Measurements from ENCODE around the gene TSPAN14.

TSPAN14 gene

GRCh38 chr10:80411267-80411668, 42.8 kb upstream of the TSPAN14 start:
- Histone ChIP-seq H3K27ac (ENCODE audit: low read depth, low read length) (no peak overlapping the region), H3K9ac (ENCODE audit: low read length) (no peak overlapping the region), H4K20me1 (ENCODE audit: low read depth, low read length) (no peaks in the 10 kb centered on the region), H3K4me2 (ENCODE audit: low read depth, low read length, poor library complexity, severe bottlenecking) (no peak overlapping the region), H3K79me2 (ENCODE audit: insufficient read depth, low read length) (no peaks in the 10 kb centered on the region), H2AFZ (ENCODE audit: low read depth, low read length, severe bottlenecking) (no peak overlapping the region), H3K27me3 (ENCODE audit: low read length) (no peaks in the 10 kb centered on the region), H3K36me3 (ENCODE audit: low read length) (no peaks in the 10 kb centered on the region), H3K9me2 (replicated peaks; ENCODE audit: insufficient read depth, low read length) (no peaks in the 10 kb centered on the region), H3K9me3 (ENCODE audit: insufficient read depth, low read length) (no peaks in the 10 kb centered on the region), H3F3A (ENCODE audit: insufficient read depth) (no peaks in the 10 kb centered on the region), H3K4me3 (ENCODE audit: insufficient read depth, low read length, poor library complexity, severe bottlenecking) (no peak overlapping the region)
- TF ChIP-seq EZH2phosphoT487 (conservative IDR thresholded peaks at IDR 0.05; ENCODE audit: low read length) = no peak
- TF ChIP-seq, protein P1, sequence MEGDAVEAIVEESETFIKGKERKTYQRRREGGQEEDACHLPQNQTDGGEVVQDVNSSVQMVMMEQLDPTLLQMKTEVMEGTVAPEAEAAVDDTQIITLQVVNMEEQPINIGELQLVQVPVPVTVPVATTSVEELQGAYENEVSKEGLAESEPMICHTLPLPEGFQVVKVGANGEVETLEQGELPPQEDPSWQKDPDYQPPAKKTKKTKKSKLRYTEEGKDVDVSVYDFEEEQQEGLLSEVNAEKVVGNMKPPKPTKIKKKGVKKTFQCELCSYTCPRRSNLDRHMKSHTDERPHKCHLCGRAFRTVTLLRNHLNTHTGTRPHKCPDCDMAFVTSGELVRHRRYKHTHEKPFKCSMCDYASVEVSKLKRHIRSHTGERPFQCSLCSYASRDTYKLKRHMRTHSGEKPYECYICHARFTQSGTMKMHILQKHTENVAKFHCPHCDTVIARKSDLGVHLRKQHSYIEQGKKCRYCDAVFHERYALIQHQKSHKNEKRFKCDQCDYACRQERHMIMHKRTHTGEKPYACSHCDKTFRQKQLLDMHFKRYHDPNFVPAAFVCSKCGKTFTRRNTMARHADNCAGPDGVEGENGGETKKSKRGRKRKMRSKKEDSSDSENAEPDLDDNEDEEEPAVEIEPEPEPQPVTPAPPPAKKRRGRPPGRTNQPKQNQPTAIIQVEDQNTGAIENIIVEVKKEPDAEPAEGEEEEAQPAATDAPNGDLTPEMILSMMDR (IDR thresholded peaks at IDR 0.05; ENCODE audit: insufficient read depth, low read length, poor library complexity, severe bottlenecking) = no peak

GRCh38 chr10:80411681-80412220, 42.4 kb upstream of the TSPAN14 start:
- Histone ChIP-seq H3K36me3 (ENCODE audit: low read length) (no peaks in the 10 kb centered on the region), H4K20me1 (ENCODE audit: low read depth, low read length) (no peaks in the 10 kb centered on the region), H3K27me3 (ENCODE audit: low read length) (no peaks in the 10 kb centered on the region), H3F3A (ENCODE audit: insufficient read depth) (no peaks in the 10 kb centered on the region), H3K9me3 (ENCODE audit: insufficient read depth, low read length) (no peaks in the 10 kb centered on the region), H3K9me2 (replicated peaks; ENCODE audit: insufficient read depth, low read length) (no peaks in the 10 kb centered on the region), H2AFZ (ENCODE audit: low read depth, low read length, severe bottlenecking) (no peak overlapping the region), H3K4me2 (ENCODE audit: low read depth, low read length, poor library complexity, severe bottlenecking) (no peak overlapping the region), H3K79me2 (ENCODE audit: insufficient read depth, low read length) (no peaks in the 10 kb centered on the region), H3K27ac (ENCODE audit: low read depth, low read length) (no peak overlapping the region), H3K9ac (ENCODE audit: low read length) (no peak overlapping the region), H3K4me3 (ENCODE audit: insufficient read depth, low read length, poor library complexity, severe bottlenecking) (no peak overlapping the region)
- no peak for TF ChIP-seq EZH2phosphoT487 (conservative IDR thresholded peaks at IDR 0.05; ENCODE audit: low read length)
- TF ChIP-seq, protein P1 (IDR thresholded peaks at IDR 0.05; ENCODE audit: insufficient read depth, low read length, poor library complexity, severe bottlenecking) = no peak

DNA sequence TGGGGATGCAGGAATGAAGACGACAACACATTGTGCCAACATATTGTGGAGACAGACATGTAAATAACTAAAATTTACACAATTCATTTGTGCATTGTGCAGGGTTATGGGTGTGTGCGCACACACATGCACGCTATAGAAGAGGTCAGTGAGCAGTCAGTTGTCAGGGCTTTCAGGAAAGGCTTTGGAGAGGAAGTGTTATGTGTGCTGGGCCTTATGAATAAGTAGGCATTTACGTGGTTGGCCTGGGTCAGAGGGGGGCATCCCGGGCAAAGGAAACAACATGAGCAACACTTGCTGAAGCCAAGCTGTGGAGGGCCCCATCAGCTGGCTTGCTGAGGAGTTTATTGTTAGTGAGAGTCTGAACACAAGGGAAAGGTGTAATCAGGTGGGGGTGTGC, 41.6 kb upstream of the TSPAN14 start:
- Histone ChIP-seq H3K9me2 (replicated peaks; ENCODE audit: insufficient read depth, low read length) (no peaks in the 10 kb centered on the region), H3K36me3 (ENCODE audit: low read length) (no peaks in the 10 kb centered on the region), H3K9me3 (ENCODE audit: insufficient read depth, low read length) (no peaks in the 10 kb centered on the region), H3K27ac (ENCODE audit: low read depth, low read length) (no peak overlapping the region), H3K9ac (ENCODE audit: low read length) (no peak overlapping the region), H3K27me3 (ENCODE audit: low read length) (no peaks in the 10 kb centered on the region), H3K4me3 (ENCODE audit: insufficient read depth, low read length, poor library complexity, severe bottlenecking) (no peak overlapping the region), H4K20me1 (ENCODE audit: low read depth, low read length) (no peaks in the 10 kb centered on the region), H3F3A (ENCODE audit: insufficient read depth) (no peaks in the 10 kb centered on the region), H3K79me2 (ENCODE audit: insufficient read depth, low read length) (no peaks in the 10 kb centered on the region), H3K4me2 (ENCODE audit: low read depth, low read length, poor library complexity, severe bottlenecking) (no peak overlapping the region), H2AFZ (ENCODE audit: low read depth, low read length, severe bottlenecking) (no peak overlapping the region)
- no peak for TF ChIP-seq EZH2phosphoT487 (conservative IDR thresholded peaks at IDR 0.05; ENCODE audit: low read length)
- TF ChIP-seq, protein P1 (IDR thresholded peaks at IDR 0.05; ENCODE audit: insufficient read depth, low read length, poor library complexity, severe bottlenecking) = no peak
